Stomach (tissue), 4 donors: ENCODE data around the gene KLF4.

Experiments used
- POLR2A ChIP-seq, 4 donors: fragments of 450-650 bp; IDR thresholded peaks; one replicate each; pipeline ENCODE4 v1.6.1; 2016; ENCODE audit warnings: antibody characterized with exemption in 4 of 4, control low read depth in 2 of 4, mild to moderate bottlenecking in 1 of 4, moderate library complexity in 1 of 4
- POLR2AphosphoS5 ChIP-seq, 3 donors: sonication (generic); formaldehyde crosslinking; IDR thresholded peaks; one replicate each; pipeline ENCODE4 v1.6.1; 2016; ENCODE audit warnings: antibody characterized with exemption in 3 of 3
- TF ChIP-seq, protein P1 (sequence below), 7 experiments: fragments of 450-650 bp in 4 of 7; fragments of 200-600 bp in 3 of 7; sonication (generic) in 3 of 7; IDR thresholded peaks; one replicate each; pipeline ENCODE4 v1.5.1; 2016 to 2019; ENCODE audit warnings: antibody characterized with exemption in 7 of 7, control low read depth in 2 of 7, mild to moderate bottlenecking in 1 of 7

GRCh38 chr9:107520186-107520585 lies 30.6 kb upstream of the KLF4 start:
- TF ChIP-seq POLR2A (IDR thresholded peaks at IDR 0.05) = no peak
- TF ChIP-seq, protein P1, sequence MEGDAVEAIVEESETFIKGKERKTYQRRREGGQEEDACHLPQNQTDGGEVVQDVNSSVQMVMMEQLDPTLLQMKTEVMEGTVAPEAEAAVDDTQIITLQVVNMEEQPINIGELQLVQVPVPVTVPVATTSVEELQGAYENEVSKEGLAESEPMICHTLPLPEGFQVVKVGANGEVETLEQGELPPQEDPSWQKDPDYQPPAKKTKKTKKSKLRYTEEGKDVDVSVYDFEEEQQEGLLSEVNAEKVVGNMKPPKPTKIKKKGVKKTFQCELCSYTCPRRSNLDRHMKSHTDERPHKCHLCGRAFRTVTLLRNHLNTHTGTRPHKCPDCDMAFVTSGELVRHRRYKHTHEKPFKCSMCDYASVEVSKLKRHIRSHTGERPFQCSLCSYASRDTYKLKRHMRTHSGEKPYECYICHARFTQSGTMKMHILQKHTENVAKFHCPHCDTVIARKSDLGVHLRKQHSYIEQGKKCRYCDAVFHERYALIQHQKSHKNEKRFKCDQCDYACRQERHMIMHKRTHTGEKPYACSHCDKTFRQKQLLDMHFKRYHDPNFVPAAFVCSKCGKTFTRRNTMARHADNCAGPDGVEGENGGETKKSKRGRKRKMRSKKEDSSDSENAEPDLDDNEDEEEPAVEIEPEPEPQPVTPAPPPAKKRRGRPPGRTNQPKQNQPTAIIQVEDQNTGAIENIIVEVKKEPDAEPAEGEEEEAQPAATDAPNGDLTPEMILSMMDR (IDR thresholded peaks at IDR 0.05) = no peak
- TF ChIP-seq POLR2AphosphoS5 (IDR thresholded peaks at IDR 0.05) = no peak
